RWPE1 (cell line): Measurements from ENCODE around the gene LIN7C.

Source experiments
- CTCF ChIA-PET: fragments of 350-600 bp; sonication (Branson Sonifier 250); formaldehyde crosslinking; extraction: SDS; loops from one replicate; lab custom pipeline; 2021; lab: Yijun Ruan, JAX
- POLR2A ChIA-PET: fragments of 400-600 bp; formaldehyde crosslinking; extraction: SDS; loops from one replicate; lab custom pipeline; 2020; ENCODE audit warnings: antibody characterized with exemption; ENCODE audit not compliant: low non-redundant PET; lab: Yijun Ruan, JAX
- DNase-seq: peaks from one replicate; pipeline ENCODE4 v3.0.0; 2012; ENCODE audit warnings: low spot score
- H3K27ac ChIP-seq: fragments of 450-650 bp; 2 replicates; pipeline ENCODE4 v1.5.1; 2017
- CTCF ChIP-seq: fragments of 450-650 bp; conservative IDR thresholded peaks from 2 replicates; pipeline ENCODE4 v1.5.1; 2017; ENCODE audit warnings: low read depth, mild to moderate bottlenecking

The LIN7C gene

GRCh38 chr11:27464909-27465308, 41.7 kb downstream of the LIN7C start:
- TF ChIP-seq CTCF = no peak
- no peak overlapping the region for H3K27ac ChIP-seq
- CTCF ChIA-PET = interaction anchor here (0.6 kb wide), 1 partner anchor 35 kb away, joined by 3 read pairs; no protein-coding TSS in a partner anchor
- POLR2A ChIA-PET = no interaction called here
- DNase-seq = no peak

- ChIA-PET POLR2A (no interaction called here), CTCF (interaction anchor here (0.6 kb wide), 1 partner anchor 34 kb away, joined by 3 read pairs; no protein-coding TSS in a partner anchor)
- peak; percentile 59 for DNase-seq
- no peak overlapping the region for H3K27ac ChIP-seq
- TF ChIP-seq CTCF = no peak
Measured at GRCh38 chr11:27464289-27464696, 42.3 kb downstream of the LIN7C start.

- DNase-seq = no peak
- peak overlapping the region; percentile 67; the same call in 1 of the 2 replicates for H3K27ac ChIP-seq
- ChIA-PET CTCF (interaction anchor here (0.7 kb wide), 1 partner anchor 556 kb away, joined by 4 read pairs; no protein-coding TSS in a partner anchor), POLR2A (no interaction called here)
- no peak for TF ChIP-seq CTCF
Measured at GRCh38 chr11:27462543-27462942, 44.0 kb downstream of the LIN7C start.

DNA sequence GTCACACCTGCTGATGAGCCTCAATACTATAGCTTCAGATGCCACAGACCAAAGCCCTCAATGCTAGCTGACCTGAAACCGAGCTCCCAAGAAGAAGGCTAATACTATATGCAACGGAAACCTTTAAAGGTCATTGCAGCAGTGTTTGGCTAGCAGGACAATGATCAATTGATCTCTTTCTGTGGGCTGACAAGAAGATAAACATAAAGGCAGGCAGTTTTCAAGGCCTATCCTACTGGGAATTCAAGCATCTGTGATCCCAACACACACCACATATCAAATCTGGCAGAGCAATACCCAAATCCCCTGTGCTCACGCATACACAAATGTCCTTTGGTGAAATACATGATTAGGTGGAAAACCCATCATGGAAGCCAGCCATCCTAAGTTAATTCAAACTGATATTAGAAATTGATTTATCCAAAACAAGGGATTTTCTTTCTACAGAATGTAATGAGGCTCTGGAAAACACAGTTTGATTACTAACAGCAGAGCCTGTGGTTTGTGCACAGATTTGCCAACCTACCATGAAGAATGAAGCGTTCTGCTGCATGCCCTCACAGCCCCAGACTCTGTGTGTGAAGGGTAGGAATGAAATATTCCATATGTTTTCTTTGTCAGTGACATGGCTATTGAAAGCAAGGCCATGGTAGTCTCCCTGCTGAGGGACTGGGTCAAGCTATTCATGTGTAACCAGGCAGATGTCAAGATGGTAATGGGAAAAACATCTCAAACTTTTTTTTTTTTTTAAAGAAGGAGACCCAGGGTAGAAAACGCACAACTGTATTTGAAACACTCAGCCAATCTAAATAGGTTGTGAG, 46.2 kb downstream of the LIN7C start:
- no peak for DNase-seq
- CTCF ChIA-PET = interaction anchor here (0.6 kb wide), 1 partner anchor 12 kb away, joined by 3 read pairs; no protein-coding TSS in a partner anchor
- POLR2A ChIA-PET = no interaction called here
- TF ChIP-seq CTCF = no peak
- H3K27ac ChIP-seq = no peak overlapping the region

DNA sequence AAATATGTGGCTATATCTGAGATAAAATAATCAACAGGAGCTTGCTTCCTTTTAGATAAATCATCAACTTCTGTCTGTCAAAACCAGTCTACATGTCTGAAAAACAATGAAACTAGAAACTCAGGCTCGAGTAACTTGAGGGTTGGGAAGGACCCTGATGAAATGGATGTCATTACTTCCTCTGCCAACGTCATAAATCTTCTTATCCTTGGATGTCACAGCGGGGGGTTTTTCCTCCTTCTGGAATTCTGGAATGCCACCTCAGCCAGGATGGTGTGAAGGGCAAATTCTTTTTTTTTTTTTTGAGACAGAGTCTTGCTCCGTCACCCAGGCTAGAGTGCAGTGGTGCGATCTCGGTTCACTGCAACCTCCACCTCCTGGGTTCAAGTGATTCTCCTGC, 47.4 kb downstream of the LIN7C start:
- H3K27ac ChIP-seq = no peak overlapping the region
- POLR2A ChIA-PET = no interaction called here
- TF ChIP-seq CTCF = no peak
- no peak for DNase-seq
- CTCF ChIA-PET = no interaction called here

DNA sequence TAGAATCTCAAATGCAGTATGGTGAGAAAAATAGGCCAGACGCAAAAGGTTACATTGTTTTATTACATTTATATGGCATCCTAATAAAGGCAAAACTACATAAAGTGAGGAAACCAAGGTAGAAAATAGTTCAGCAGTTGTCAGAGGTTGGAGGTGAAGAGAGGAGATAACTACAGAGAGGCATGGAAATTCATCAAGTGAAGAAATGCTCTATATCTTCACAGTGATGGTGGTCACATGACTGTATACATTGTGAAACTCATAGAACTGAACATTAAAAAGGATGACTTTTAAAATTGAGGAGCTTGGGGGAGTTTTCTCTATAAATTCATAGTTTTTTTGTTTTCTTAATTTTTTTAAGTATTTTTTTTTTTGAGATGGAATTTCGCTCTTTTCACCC, 48.4 kb downstream of the LIN7C start:
- POLR2A ChIA-PET = no interaction called here
- CTCF ChIA-PET = no interaction called here

More for the DNA sequence above, 48.4 kb downstream of the LIN7C start:
- H3K27ac ChIP-seq = no peak overlapping the region
- no peak for TF ChIP-seq CTCF
- no peak for DNase-seq
